ENCODE results near the gene SNTG2.

The SNTG2 gene

GRCh38 chr2:1147873-1148612 is 197.4 kb downstream of the SNTG2 start:
- no peak for DNase-seq (ENCODE audit: low read depth)

DNA sequence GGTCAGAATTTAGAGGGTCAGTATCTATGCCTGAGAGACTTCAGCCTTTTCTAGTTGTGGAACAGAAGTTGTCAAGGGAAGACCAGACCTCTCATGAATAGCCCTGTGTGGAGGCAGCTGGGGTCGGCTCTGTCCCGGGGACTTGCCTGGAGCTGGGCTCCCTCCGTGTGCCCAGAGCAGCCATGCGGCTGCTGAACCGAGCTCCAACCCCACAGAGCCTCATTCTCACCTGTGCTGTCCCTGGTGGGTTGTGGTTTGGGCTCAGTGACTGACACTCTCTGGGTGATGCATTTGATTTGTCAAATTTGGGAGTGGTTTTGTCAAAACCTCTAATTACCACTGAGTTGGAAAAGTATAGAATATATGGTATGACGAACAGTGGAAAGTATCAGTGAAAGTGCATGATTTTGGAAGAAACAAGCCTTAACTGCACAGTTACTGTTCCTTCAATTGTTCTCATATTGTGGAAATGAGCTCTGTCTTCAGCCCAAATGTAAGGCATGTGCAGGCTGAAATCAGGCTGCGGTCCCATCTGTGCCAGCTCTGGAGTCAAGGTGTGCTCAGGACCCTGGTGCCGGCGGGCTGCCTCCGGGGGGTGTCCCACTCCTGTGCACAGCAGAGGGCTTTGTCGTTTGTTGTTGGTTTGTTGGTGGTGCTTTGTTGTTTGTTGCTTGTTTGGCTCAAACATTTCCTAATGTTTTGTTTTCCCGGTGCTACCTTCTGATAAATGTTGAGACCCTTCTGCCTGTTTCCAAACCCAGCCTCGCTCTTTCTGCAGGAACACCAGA is 200.3 kb downstream of the SNTG2 start:
- DNase-seq (ENCODE audit: low read depth), result no peak

- DNase-seq (ENCODE audit: low read depth), result no peak
Observed at GRCh38 chr2:1152375-1152774, 201.7 kb downstream of the SNTG2 start.

DNA sequence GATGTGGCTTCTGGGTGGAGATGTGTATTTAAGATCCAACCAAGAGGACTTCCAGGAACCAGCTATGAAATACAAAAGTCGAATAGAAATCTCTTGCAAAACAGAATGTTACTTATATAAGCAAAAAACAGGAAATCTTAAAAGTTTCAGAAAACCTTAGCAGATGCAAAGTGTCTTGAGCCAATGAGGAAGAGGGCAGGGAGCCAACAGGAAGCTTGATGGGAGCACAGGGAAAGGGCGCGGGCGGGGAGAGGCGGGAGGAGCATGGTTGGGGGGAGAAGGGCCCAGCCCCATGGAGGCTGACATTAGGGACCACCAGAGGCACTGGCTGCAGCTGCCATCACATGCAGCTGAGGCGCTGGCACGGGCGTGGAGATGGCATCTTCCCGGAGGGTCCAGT is 203.3 kb downstream of the SNTG2 start:
- no peak for DNase-seq (ENCODE audit: low read depth)

- DNase-seq (ENCODE audit: low read depth), result no peak
Observed at GRCh38 chr2:1154710-1155594, 204.3 kb downstream of the SNTG2 start.

- DNase-seq (ENCODE audit: low read depth), result no peak
Observed at GRCh38 chr2:1156059-1156458, 205.4 kb downstream of the SNTG2 start.

- no peak for DNase-seq (ENCODE audit: low read depth)
Observed at GRCh38 chr2:1156531-1156930, 205.9 kb downstream of the SNTG2 start.

- DNase-seq (ENCODE audit: low read depth), result no peak
Observed at GRCh38 chr2:1157107-1157506, 206.5 kb downstream of the SNTG2 start.

DNA sequence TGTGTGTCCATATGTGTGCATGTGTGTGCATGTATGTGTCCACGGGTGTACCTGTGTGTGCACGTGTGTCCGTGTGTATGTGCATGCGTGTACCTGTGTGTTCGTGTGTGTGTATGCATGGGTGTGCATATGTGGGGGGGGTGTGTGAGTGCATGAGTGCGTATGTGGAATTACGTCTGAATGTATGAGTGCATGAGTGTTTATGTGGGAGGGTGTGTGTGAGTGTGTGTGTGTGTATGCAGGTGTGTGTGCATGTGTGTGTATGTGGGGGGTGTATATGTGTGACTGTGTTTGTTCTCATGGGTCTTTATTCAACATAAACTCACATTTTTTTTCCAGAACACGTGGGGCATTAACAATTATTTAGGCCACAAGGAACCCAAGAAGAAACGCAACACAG is 208.4 kb downstream of the SNTG2 start:
- DNase-seq (ENCODE audit: low read depth), result no peak

GRCh38 chr2:1162246-1162645 is 211.6 kb downstream of the SNTG2 start:
- DNase-seq (ENCODE audit: low read depth), result no peak

DNA sequence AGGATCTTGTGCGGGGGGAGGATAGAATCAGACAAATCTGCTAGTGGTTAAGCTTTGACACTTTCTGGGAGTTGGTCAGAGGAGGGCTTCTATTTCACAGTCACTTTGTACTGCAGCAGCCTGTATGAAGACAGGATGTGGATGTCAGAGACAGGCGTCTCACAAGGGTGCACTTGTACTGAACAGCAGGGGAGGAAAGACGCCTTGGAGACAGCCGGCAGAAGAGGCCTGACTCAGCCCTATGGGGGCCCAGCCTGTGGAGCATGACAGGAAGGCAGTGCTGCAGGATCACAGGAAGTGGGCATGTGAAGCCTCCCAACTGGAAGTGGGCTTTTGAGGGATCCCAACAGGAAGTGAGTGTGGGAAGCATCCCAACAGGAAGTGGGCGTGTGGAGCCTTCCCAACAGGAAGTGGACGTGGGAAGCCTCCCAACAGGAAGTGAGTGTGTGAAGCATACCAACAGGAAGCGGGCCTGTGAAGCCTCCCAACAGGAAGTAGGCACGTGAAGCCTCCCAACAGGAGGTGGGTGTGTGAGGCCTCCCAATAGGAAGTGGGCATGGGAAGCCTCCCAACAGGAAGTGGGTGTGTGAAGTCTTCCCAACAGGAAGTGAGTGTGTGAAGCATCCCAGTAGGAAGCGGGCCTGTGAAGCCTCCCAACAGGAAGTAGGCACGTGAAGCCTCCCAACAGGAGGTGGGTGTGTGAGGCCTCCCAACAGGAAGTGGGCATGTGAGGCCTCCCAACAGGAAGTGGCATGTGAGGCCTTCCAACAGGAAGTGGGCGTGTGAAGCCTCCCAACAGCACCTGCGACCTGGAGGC is 212.3 kb downstream of the SNTG2 start:
- DNase-seq (ENCODE audit: low read depth), result peak; percentile 3

DNA sequence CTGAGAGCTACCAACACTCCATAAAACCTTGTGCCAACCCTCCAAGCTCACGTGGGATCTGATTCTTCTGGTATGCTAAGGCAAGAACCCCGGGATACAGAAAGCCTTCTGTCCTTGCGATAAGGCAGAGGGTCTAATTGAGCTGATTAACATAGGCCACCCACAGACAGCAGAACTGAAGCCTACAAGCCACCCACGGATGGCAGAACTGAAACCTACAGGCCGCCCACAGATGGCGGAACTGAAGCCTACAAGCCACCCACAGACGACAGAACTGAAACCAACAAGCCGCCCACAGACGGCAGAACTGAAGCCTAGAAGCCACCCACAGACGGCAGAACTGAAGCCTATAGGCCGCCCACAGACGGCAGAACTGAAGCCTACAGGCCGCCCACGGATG is 216.3 kb downstream of the SNTG2 start:
- DNase-seq (ENCODE audit: low read depth), result no peak

- no peak for DNase-seq (ENCODE audit: low read depth)
Observed at GRCh38 chr2:1168846-1169245, 218.2 kb downstream of the SNTG2 start.

DNA sequence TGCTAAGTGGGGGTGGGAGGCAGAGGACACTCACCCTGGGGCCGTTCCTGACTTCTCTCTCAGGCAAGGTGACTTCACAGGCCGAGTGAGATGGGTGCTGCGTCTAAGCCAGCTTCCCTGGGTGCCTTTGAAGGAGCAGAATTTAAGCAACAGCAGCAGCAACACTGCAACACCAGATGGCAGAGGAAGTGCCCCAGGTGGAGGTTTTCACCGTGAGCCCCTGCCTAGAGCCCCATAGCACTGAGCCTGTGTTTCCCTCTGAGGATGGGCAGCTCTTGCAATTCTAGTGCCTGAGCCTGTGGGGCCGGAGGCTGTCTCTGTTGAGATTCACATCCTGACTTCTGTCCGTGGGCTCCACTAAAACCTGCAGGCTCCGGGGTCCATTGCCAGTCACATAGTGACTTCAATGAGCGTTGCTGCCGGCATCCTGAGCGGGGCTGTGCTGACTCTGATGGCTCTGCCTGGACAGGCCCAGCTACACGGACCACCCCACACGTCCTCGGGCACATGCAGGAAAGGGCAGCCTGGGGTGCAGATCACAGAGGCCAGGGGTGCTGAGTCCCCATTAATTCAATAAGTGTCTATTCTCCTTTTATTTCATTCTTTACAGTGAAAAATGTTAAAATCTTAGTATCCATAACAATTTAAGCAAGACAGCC is 218.8 kb downstream of the SNTG2 start:
- DNase-seq (ENCODE audit: low read depth), result no peak

DNA sequence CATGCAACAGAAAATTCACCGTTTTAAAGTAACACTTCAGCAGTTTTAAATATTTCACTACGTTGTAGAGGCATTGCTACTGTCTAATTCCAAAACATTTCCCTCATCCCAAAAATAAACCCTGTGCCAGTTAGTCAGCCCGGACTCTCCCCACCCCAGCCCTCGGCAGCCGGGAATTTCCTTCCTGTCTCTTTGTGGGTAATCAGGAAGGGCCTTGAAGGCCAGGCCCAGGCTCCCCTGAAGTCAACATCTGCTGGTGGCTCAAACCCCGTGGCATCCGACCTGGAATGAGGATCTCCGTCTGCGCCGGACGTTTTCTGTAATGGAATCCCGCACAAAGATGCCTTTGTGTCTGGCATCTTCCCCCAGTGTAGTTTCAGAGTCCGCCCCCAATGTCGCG is 219.6 kb downstream of the SNTG2 start:
- DNase-seq (ENCODE audit: low read depth), result no peak

GRCh38 chr2:1170711-1171110 is 220.1 kb downstream of the SNTG2 start:
- no peak for DNase-seq (ENCODE audit: low read depth)

GRCh38 chr2:1173528-1173927 is 222.9 kb downstream of the SNTG2 start:
- no peak for DNase-seq (ENCODE audit: low read depth)

- DNase-seq (ENCODE audit: low read depth), result no peak
Observed at GRCh38 chr2:1181893-1182292, 231.2 kb downstream of the SNTG2 start.

GRCh38 chr2:1183300-1183699 is 232.7 kb downstream of the SNTG2 start:
- DNase-seq (ENCODE audit: low read depth), result no peak

- no peak for DNase-seq (ENCODE audit: low read depth)
Observed at GRCh38 chr2:1186421-1186820, 235.8 kb downstream of the SNTG2 start.

GRCh38 chr2:1187189-1187588 is 236.5 kb downstream of the SNTG2 start:
- DNase-seq (ENCODE audit: low read depth), result no peak

Data from stimulated activated CD8-positive, alpha-beta memory T cell treated with anti-CD3 and anti-CD28 coated beads, Interleukin-7, amount 100 ng/mL, for 24 hours (primary cell).